ENCODE results near the gene CLCN4.

The CLCN4 gene

DNA sequence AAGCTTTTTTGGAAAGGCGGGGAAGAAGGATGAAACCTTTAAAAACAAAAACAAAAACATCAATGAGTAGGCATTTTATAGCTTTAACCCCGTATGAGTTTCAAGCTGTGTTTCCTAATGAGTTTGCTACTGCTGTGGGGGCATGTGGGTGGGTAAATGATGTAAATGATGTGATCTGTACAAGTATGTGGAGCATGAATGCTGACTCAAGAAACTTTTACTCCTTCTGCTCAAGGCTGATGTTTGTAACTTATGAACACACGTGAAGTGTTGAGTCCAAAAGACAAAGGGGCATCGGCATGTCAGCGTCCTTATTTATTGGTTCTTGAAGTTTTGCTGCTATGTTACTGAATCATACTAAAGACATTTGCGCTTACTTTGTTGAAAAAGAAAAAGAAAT lies 76.9 kb downstream of the CLCN4 start:
- no peak overlapping the region for H2AFZ ChIP-seq (ENCODE audit: low read length)
- no peak overlapping the region for H3K9ac ChIP-seq (ENCODE audit: low read depth, low read length, poor library complexity, severe bottlenecking)
- no peaks in the 10 kb centered on the region for H3K4me1 ChIP-seq (ENCODE audit: insufficient read depth, low read length, poor library complexity, severe bottlenecking)
- H3F3A ChIP-seq (ENCODE audit: low read depth), result no peaks in the 10 kb centered on the region
- H4K20me1 ChIP-seq (ENCODE audit: insufficient read depth, low read length, poor library complexity, severe bottlenecking), result no peaks in the 10 kb centered on the region
- no peak for TF ChIP-seq CTCF (conservative IDR thresholded peaks at IDR 0.05; ENCODE audit: low read length)
- no peak for TF ChIP-seq EZH2phosphoT487 (IDR thresholded peaks at IDR 0.05; ENCODE audit: borderline replicate concordance)
- no peaks in the 10 kb centered on the region for H3K79me2 ChIP-seq (ENCODE audit: insufficient read depth, low read length)
- H3K4me3 ChIP-seq (ENCODE audit: low read length, poor library complexity, severe bottlenecking), result no peak overlapping the region
- H3K9me3 ChIP-seq (ENCODE audit: insufficient read depth, low read depth, low read length), result no peaks in the 10 kb centered on the region
- no peak overlapping the region for H3K4me2 ChIP-seq (ENCODE audit: low read depth, low read length, poor library complexity, severe bottlenecking)
- no peaks in the 10 kb centered on the region for H3K36me3 ChIP-seq (ENCODE audit: insufficient read depth, low read length)
- H3K27me3 ChIP-seq (ENCODE audit: insufficient read depth, low read length, poor library complexity, severe bottlenecking), result no peaks in the 10 kb centered on the region
- no peaks in the 10 kb centered on the region for H3K9me2 ChIP-seq (replicated peaks; ENCODE audit: low read depth, low read length)

GRCh38 chrX:10235851-10236250 lies 79.1 kb downstream of the CLCN4 start:
- TF ChIP-seq CTCF (conservative IDR thresholded peaks at IDR 0.05; ENCODE audit: low read length), result no peak
- no peak for TF ChIP-seq EZH2phosphoT487 (IDR thresholded peaks at IDR 0.05; ENCODE audit: borderline replicate concordance)
- Histone ChIP-seq H4K20me1 (ENCODE audit: insufficient read depth, low read length, poor library complexity, severe bottlenecking) (no peaks in the 10 kb centered on the region), H3K27me3 (ENCODE audit: insufficient read depth, low read length, poor library complexity, severe bottlenecking) (no peaks in the 10 kb centered on the region), H3K4me2 (ENCODE audit: low read depth, low read length, poor library complexity, severe bottlenecking) (no peak overlapping the region), H3K9me3 (ENCODE audit: insufficient read depth, low read depth, low read length) (no peaks in the 10 kb centered on the region), H3K4me1 (ENCODE audit: insufficient read depth, low read length, poor library complexity, severe bottlenecking) (no peaks in the 10 kb centered on the region), H3F3A (ENCODE audit: low read depth) (no peaks in the 10 kb centered on the region), H3K79me2 (ENCODE audit: insufficient read depth, low read length) (no peaks in the 10 kb centered on the region), H3K4me3 (ENCODE audit: low read length, poor library complexity, severe bottlenecking) (no peak overlapping the region), H2AFZ (ENCODE audit: low read length) (no peak overlapping the region), H3K36me3 (ENCODE audit: insufficient read depth, low read length) (no peaks in the 10 kb centered on the region), H3K9me2 (replicated peaks; ENCODE audit: low read depth, low read length) (no peaks in the 10 kb centered on the region), H3K9ac (ENCODE audit: low read depth, low read length, poor library complexity, severe bottlenecking) (no peak overlapping the region)

DNA sequence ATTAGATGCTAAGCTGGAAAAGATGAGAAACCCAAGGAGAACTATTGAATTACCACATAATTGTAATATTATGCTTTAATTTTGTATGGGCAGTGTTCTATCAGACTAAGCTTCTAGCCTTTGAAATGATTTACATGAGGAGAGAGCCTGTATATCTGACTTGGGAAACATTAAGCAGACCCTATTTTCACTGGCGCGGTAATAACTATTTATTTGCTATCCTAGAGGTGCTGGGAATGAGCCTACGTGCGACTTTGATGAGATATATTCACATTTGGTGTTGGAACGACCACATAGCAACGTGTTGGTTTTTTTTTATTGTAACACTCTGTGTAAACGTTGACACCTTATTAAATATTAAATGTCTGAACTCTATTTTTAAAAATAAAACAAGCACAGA lies 80.5 kb downstream of the CLCN4 start:
- no peak for TF ChIP-seq CTCF (conservative IDR thresholded peaks at IDR 0.05; ENCODE audit: low read length)
- Histone ChIP-seq H3K4me2 (ENCODE audit: low read depth, low read length, poor library complexity, severe bottlenecking) (no peak overlapping the region), H3K9ac (ENCODE audit: low read depth, low read length, poor library complexity, severe bottlenecking) (no peak overlapping the region), H4K20me1 (ENCODE audit: insufficient read depth, low read length, poor library complexity, severe bottlenecking) (no peaks in the 10 kb centered on the region), H3K9me2 (replicated peaks; ENCODE audit: low read depth, low read length) (no peaks in the 10 kb centered on the region), H3K27me3 (ENCODE audit: insufficient read depth, low read length, poor library complexity, severe bottlenecking) (no peaks in the 10 kb centered on the region), H3K4me1 (ENCODE audit: insufficient read depth, low read length, poor library complexity, severe bottlenecking) (no peaks in the 10 kb centered on the region), H3K4me3 (ENCODE audit: low read length, poor library complexity, severe bottlenecking) (no peak overlapping the region), H3K36me3 (ENCODE audit: insufficient read depth, low read length) (no peaks in the 10 kb centered on the region), H3K9me3 (ENCODE audit: insufficient read depth, low read depth, low read length) (no peaks in the 10 kb centered on the region), H3K79me2 (ENCODE audit: insufficient read depth, low read length) (no peaks in the 10 kb centered on the region), H2AFZ (ENCODE audit: low read length) (no peak overlapping the region), H3F3A (ENCODE audit: low read depth) (no peaks in the 10 kb centered on the region)
